Measurements from ENCODE around the gene PRKCA. TPM values are rescaled to one million over a fixed set of nuclear protein-coding genes. Genes with fewer than 3 reads are reported as not detected.
"Not testable (repeated sequence)": the region's sequence is repeated elsewhere in the genome, so short reads cannot be mapped to it uniquely, and the experiment has no call there.

The PRKCA gene
- polyA plus RNA-seq, 2 of the 4 experiments (the other 2 are of a cell fraction) = 28.8 to 65.0 TPM

- ChIA-PET POLR2A (no interaction called here), CTCF (interaction anchor here (1.0 to 7.2 kb wide), 4 partner anchors 10 to 80 kb away, joined by 3 to 45 read pairs (median 3); no protein-coding TSS in a partner anchor)
- no peak for FAIRE-seq
- H3K4me2 ChIP-seq = no peak overlapping the region
- H3K4me1 ChIP-seq = peaks cover 27% of the 10 kb centered on the region
- no peaks in the 10 kb centered on the region for H3K9me3 ChIP-seq
- WGBS (ENCODE audit: missing lambda C conversion rate) = 91% methylated on average over 3 of the region's 3 CpGs
- H3K27ac ChIP-seq = no peak overlapping the region
- H3K4me3 ChIP-seq = no peak overlapping the region
- ATAC-seq = no peak
- TF ChIP-seq, protein P1, sequence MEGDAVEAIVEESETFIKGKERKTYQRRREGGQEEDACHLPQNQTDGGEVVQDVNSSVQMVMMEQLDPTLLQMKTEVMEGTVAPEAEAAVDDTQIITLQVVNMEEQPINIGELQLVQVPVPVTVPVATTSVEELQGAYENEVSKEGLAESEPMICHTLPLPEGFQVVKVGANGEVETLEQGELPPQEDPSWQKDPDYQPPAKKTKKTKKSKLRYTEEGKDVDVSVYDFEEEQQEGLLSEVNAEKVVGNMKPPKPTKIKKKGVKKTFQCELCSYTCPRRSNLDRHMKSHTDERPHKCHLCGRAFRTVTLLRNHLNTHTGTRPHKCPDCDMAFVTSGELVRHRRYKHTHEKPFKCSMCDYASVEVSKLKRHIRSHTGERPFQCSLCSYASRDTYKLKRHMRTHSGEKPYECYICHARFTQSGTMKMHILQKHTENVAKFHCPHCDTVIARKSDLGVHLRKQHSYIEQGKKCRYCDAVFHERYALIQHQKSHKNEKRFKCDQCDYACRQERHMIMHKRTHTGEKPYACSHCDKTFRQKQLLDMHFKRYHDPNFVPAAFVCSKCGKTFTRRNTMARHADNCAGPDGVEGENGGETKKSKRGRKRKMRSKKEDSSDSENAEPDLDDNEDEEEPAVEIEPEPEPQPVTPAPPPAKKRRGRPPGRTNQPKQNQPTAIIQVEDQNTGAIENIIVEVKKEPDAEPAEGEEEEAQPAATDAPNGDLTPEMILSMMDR (IDR thresholded peaks at IDR 0.05) = no peak
- TF ChIP-seq KDM1A (IDR thresholded peaks at IDR 0.05; ENCODE audit: low read depth) = no peak
- no peak for TF ChIP-seq CEBPB (IDR thresholded peaks at IDR 0.05)
- TF ChIP-seq POLR2AphosphoS2 (conservative IDR thresholded peaks at IDR 0.05; ENCODE audit: low read length) = no peak
- no peak for TF ChIP-seq MAX (IDR thresholded peaks at IDR 0.05)
- no peak for TF ChIP-seq NPAS2 (CRISPR knock-in tag; IDR thresholded peaks at IDR 0.05; ENCODE audit: borderline replicate concordance)
- TF ChIP-seq HOXA7 (CRISPR knock-in tag; IDR thresholded peaks at IDR 0.05) = no peak
- no peak for TF ChIP-seq CHD4 (IDR thresholded peaks at IDR 0.05; ENCODE audit: borderline replicate concordance)
- TF ChIP-seq ESRRA (IDR thresholded peaks at IDR 0.05; ENCODE audit: borderline replicate concordance, low read length) = no peak
- no peak for TF ChIP-seq E2F6 (IDR thresholded peaks at IDR 0.05; ENCODE audit: borderline replicate concordance, low read depth)
- no peak for TF ChIP-seq EHMT2 (IDR thresholded peaks at IDR 0.05; ENCODE audit: low read depth)
- no peak for TF ChIP-seq RFX5 (IDR thresholded peaks at IDR 0.05)
- no peak for TF ChIP-seq NFE2L2 (conservative IDR thresholded peaks at IDR 0.05; ENCODE audit: low read length)
- TF ChIP-seq GATA3 (IDR thresholded peaks at IDR 0.05; ENCODE audit: borderline replicate concordance) = no peak
- DNase-seq (ENCODE audit: low read depth in 1 of 2, low spot score in 1 of 2) = no peak
Observed at GRCh38 chr17:66487121-66487520, 184.7 kb downstream of the PRKCA start.

DNA sequence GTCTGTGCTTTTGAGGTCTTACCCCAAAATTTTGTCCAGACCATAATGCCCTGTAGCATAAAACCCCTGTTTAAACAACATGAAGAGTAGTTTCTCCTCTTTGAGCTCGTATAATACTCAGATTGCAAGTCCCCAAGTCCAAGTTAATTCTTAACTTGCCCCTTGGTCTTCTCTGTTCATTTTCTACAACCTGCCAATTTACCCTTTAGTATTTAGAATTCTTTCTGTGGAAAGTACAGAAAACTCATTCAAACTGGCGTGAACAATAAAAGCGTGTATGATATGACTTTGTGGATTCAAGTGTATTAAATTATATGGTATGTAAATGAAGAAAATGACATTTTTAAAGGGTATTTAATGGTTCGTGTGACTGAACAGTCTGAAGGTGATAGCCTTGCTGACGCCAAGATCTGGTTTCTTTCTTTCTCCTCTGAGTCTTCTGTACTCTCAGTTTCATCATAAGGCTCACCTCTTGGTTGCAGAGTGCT lies 185.6 kb downstream of the PRKCA start:
- no peak for ATAC-seq
- no peak for DNase-seq (ENCODE audit: low read depth in 1 of 2, low spot score in 1 of 2)
- POLR2A ChIA-PET = no interaction called here

GRCh38 chr17:66488864-66489263 lies 186.5 kb downstream of the PRKCA start:
- Histone ChIP-seq H3K4me1 (peaks cover 44% of the 10 kb centered on the region), H3K27ac (no peak overlapping the region), H3K9me3 (no peaks in the 10 kb centered on the region), H3K4me3 (no peak overlapping the region), H3K4me2 (no peak overlapping the region)
- POLR2A ChIA-PET = no interaction called here
- TF ChIP-seq SMC3 (IDR thresholded peaks at IDR 0.05) (no peak), POLR2AphosphoS2 (conservative IDR thresholded peaks at IDR 0.05; ENCODE audit: low read length) (no peak)
- CTCF ChIA-PET = interaction anchor here (1.0 to 7.2 kb wide), 4 partner anchors 8 to 19 kb away, joined by 3 to 45 read pairs (median 3); no protein-coding TSS in a partner anchor
- FAIRE-seq = no peak
- WGBS (ENCODE audit: missing lambda C conversion rate) = 92% methylated on average over 4 of the region's 4 CpGs
- DNase-seq (ENCODE audit: low read depth in 1 of 2, low spot score in 1 of 2) = no peak
- no peak for ATAC-seq

More for the DNA sequence above, 185.6 kb downstream of the PRKCA start:
- peak overlapping the region; percentile 37 for H3K4me2 ChIP-seq
- H3K4me1 ChIP-seq = peaks cover 36% of the 10 kb centered on the region
- 68% methylated on average over 5 of the region's 5 CpGs for WGBS (ENCODE audit: missing lambda C conversion rate)
- TF ChIP-seq ZSCAN20 (CRISPR knock-in tag; IDR thresholded peaks at IDR 0.05) (no peak), HOXB5 (CRISPR knock-in tag; IDR thresholded peaks at IDR 0.05) (no peak), JUN (IDR thresholded peaks at IDR 0.05) (no peak), RFX5 (IDR thresholded peaks at IDR 0.05) (no peak), ZC3H11A (IDR thresholded peaks at IDR 0.05) (no peak), EHF (CRISPR knock-in tag; IDR thresholded peaks at IDR 0.05) (no peak)
- CTCF ChIA-PET = interaction anchor here (1.0 to 7.2 kb wide), 6 partner anchors 8 to 20 kb away, joined by 3 to 45 read pairs (median 3); no protein-coding TSS in a partner anchor
- no peak for FAIRE-seq
- 0 out of 6 replicates have a peak overlapping the region, but pooled peaks of 1 of the 2 experiments have one; percentile 20 for H3K27ac ChIP-seq
- no peaks in the 10 kb centered on the region for H3K9me3 ChIP-seq
- H3K4me3 ChIP-seq = no peak overlapping the region

DNA sequence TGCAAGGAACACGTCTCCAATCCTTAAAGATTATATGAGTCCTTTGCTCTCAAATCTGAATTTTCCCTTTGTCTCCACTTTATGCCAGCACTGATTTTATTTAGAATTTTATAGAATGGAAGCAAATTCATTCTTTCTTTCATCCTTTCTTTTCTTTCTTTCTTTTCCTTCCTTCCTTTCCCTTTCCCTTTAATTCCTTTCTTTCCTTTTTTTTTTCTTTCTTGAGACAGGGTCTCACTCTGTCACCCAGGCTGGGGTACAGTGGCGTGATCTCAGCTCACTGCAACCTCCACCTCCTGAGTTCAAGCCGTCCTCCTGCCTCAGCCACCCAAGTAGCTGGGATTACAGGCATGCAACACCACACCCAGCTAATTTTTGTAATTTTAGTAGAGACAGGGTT lies 187.2 kb downstream of the PRKCA start:
- H3K9me3 ChIP-seq; POLR2A ChIA-PET; H3K4me3 ChIP-seq; FAIRE-seq; DNase-seq (ENCODE audit: low read depth in 1 of 2, low spot score in 1 of 2); ATAC-seq; H3K4me2 ChIP-seq; CTCF ChIA-PET; H3K27ac ChIP-seq: not testable (repeated sequence)
- WGBS (ENCODE audit: missing lambda C conversion rate) = 96% methylated on average over 3 of the region's 3 CpGs
- peaks cover 51% of the 10 kb centered on the region for H3K4me1 ChIP-seq
